Measurements from ENCODE around the gene TTC12.

Gene TTC12

GRCh38 chr11:113405724-113406478 is 91.5 kb downstream of the TTC12 start:
- no peak for TF ChIP-seq GATA3 (IDR thresholded peaks at IDR 0.05; ENCODE audit: low read depth, low read length)
- TF ChIP-seq GATA2 (IDR thresholded peaks at IDR 0.05; ENCODE audit: low read depth, low read length), result no peak

- TF ChIP-seq GATA2 (IDR thresholded peaks at IDR 0.05; ENCODE audit: low read depth, low read length) (no peak), GATA3 (IDR thresholded peaks at IDR 0.05; ENCODE audit: low read depth, low read length) (no peak)
These were observed 92.8 kb downstream of the TTC12 start for GRCh38 chr11:113407163-113407562.

GRCh38 chr11:113408206-113408605 is 93.8 kb downstream of the TTC12 start:
- TF ChIP-seq GATA2 (IDR thresholded peaks at IDR 0.05; ENCODE audit: low read depth, low read length) (no peak), GATA3 (IDR thresholded peaks at IDR 0.05; ENCODE audit: low read depth, low read length) (no peak)

- TF ChIP-seq GATA2 (IDR thresholded peaks at IDR 0.05; ENCODE audit: low read depth, low read length), result no peak
- no peak for TF ChIP-seq GATA3 (IDR thresholded peaks at IDR 0.05; ENCODE audit: low read depth, low read length)
These were observed 94.5 kb downstream of the TTC12 start for GRCh38 chr11:113408887-113409286.

GRCh38 chr11:113409526-113409925 is 95.1 kb downstream of the TTC12 start:
- TF ChIP-seq GATA3 (IDR thresholded peaks at IDR 0.05; ENCODE audit: low read depth, low read length), result no peak
- no peak for TF ChIP-seq GATA2 (IDR thresholded peaks at IDR 0.05; ENCODE audit: low read depth, low read length)

GRCh38 chr11:113410414-113411135 is 96.2 kb downstream of the TTC12 start:
- TF ChIP-seq GATA3 (IDR thresholded peaks at IDR 0.05; ENCODE audit: low read depth, low read length) (no peak), GATA2 (IDR thresholded peaks at IDR 0.05; ENCODE audit: low read depth, low read length) (no peak)

- TF ChIP-seq GATA3 (IDR thresholded peaks at IDR 0.05; ENCODE audit: low read depth, low read length), result no peak
- TF ChIP-seq GATA2 (IDR thresholded peaks at IDR 0.05; ENCODE audit: low read depth, low read length), result no peak
These were observed 97.2 kb downstream of the TTC12 start for GRCh38 chr11:113411536-113411935.

- no peak for TF ChIP-seq GATA2 (IDR thresholded peaks at IDR 0.05; ENCODE audit: low read depth, low read length)
These were observed 98.3 kb downstream of the TTC12 start for GRCh38 chr11:113412675-113413074.

GRCh38 chr11:113415343-113415742 is 101.0 kb downstream of the TTC12 start:
- TF ChIP-seq GATA3 (IDR thresholded peaks at IDR 0.05; ENCODE audit: low read depth, low read length), result no peak
- TF ChIP-seq GATA2 (IDR thresholded peaks at IDR 0.05; ENCODE audit: low read depth, low read length), result no peak

Data from SH-SY5Y (cell line).